Esophagus muscularis mucosa (tissue), 4 donors: ENCODE results near the gene RAB25. TPM values are rescaled to one million over a fixed set of nuclear protein-coding genes. Genes with fewer than 3 reads are reported as not detected.

Source experiments
- DNase-seq: peaks from one replicate; pipeline ENCODE4 v3.0.0-alpha.2; 2017; ENCODE audit errors: extremely low spot score
- H3K27ac ChIP-seq, 4 donors: fragments of 200-600 bp; sonication (generic); replicated peaks in 1 of 4; 1 replicate in 3 of 4; 2 replicates in 1 of 4; pipeline ENCODE4 v1.5.1; 2016 to 2019; ENCODE audit warnings: mild to moderate bottlenecking in 1 of 4
- H3K27me3 ChIP-seq, 4 donors: fragments of 200-600 bp; sonication (generic); one replicate each; pipeline versions ENCODE4 v1.5.1 to v1.6.0; 2016 to 2019
- H3K36me3 ChIP-seq, 4 donors: fragments of 200-600 bp; sonication (generic); one replicate each; pipeline ENCODE4 v1.5.1; 2016 to 2019
- H3K4me1 ChIP-seq, 4 donors: fragments of 200-600 bp; sonication (generic); one replicate each; pipeline ENCODE4 v1.5.1; 2016 to 2019
- H3K4me3 ChIP-seq, 4 donors: fragments of 200-600 bp; sonication (generic); 1 replicate in 2 of 4; 2 replicates in 2 of 4; pipeline ENCODE4 v1.5.1; 2016 to 2019; ENCODE audit warnings: mild to moderate bottlenecking in 4 of 4, moderate library complexity in 1 of 4
- H3K9me3 ChIP-seq, 4 donors: fragments of 200-600 bp; sonication (generic); 1 replicate in 3 of 4; 2 replicates in 1 of 4; pipeline ENCODE4 v1.5.1; 2016 to 2019
- CTCF ChIP-seq, 3 experiments: fragments of 200-600 bp in 2 of 3; fragments of 450-650 bp in 1 of 3; sonication (generic) in 2 of 3; IDR thresholded peaks; one replicate each; pipeline ENCODE4 v1.5.1; 2017 to 2019; ENCODE audit warnings: antibody characterized with exemption in 3 of 3, mild to moderate bottlenecking in 2 of 3, moderate library complexity in 1 of 3
- EP300 ChIP-seq: sonication (generic); formaldehyde crosslinking; IDR thresholded peaks from one replicate; pipeline ENCODE4 v1.6.1; 2017; ENCODE audit warnings: antibody characterized with exemption
- POLR2A ChIP-seq: fragments of 450-650 bp; IDR thresholded peaks from one replicate; pipeline ENCODE4 v1.6.1; 2017; ENCODE audit warnings: antibody characterized with exemption, moderate library complexity, mild to moderate bottlenecking, low read depth
- POLR2AphosphoS5 ChIP-seq, 2 donors: sonication (generic); formaldehyde crosslinking; IDR thresholded peaks; one replicate each; pipeline ENCODE4 v1.6.1; 2017; ENCODE audit warnings: antibody characterized with exemption in 2 of 2
- WGBS: methylation state at CpG from one replicate; pipeline ENCODE4 v1.1.5; 2018; 5-methylcytosine and 5-hydroxymethylcytosine counted together
- intact Hi-C: fragments of 100-400 bp; cut with DNase I; formaldehyde crosslinking; loops from one replicate; pipeline ENCODE4 v1.15.1; 2023
- total RNA-seq, 4 donors: library from RNA; depleted of rRNA; stranded (reverse); fragments of >200 nt; gene quantifications; one replicate each; pipeline versions ENCODE4 v1.1.0 to v1.2.1, GENCODE V29; 2016

Gene RAB25
- total RNA-seq, 4 donors from 2014 or later: not detected

- peak within 1 kb of the TSS; percentile 74 to 88 (median 84) for H3K4me3 ChIP-seq
- H3K27ac ChIP-seq: peak within 1 kb of the TSS; percentile 84 to 94 (median 88)
- DNase-seq: peak; percentile 97
- TF ChIP-seq POLR2A (peak; percentile 41), CTCF (IDR thresholded peaks at IDR 0.05) (no peak), EP300 (no peak), POLR2AphosphoS5 (IDR thresholded peaks at IDR 0.05) (peak; percentile 89 to 97)
- no peaks in the 10 kb centered on the region for H3K9me3 ChIP-seq
- H3K4me1 ChIP-seq: peaks cover 15 to 21% (median 18%) of the 10 kb centered on the region in 4 donors
- H3K27me3 ChIP-seq: no peaks in the 10 kb centered on the region
- WGBS: 1% methylated on average over 38 of the region's 45 CpGs
- H3K36me3 ChIP-seq: peaks cover 18 to 41% (median 30%) of the 10 kb centered on the region in 4 donors
- intact Hi-C loops: no loop called here
Measured at GRCh38 chr1:156020293-156021092, 40.5 kb upstream of the RAB25 start, which contains the start of gene SSR2. TSS of gene SSR2 (minus strand) at chr1:156020951. CDS start at chr1:156020167, 784 bp downstream.

GRCh38 chr1:156021093-156021428 lies 39.9 kb upstream of the RAB25 start:
- Histone ChIP-seq H3K4me3 (peak overlapping the region; percentile 74 to 88 (median 84)), H3K4me1 (peaks cover 15 to 21% (median 18%) of the 10 kb centered on the region in 4 donors), H3K27ac (peak overlapping the region; percentile 84 to 94 (median 88)), H3K36me3 (peaks cover 17 to 35% (median 27%) of the 10 kb centered on the region in 4 donors), H3K27me3 (no peaks in the 10 kb centered on the region), H3K9me3 (no peaks in the 10 kb centered on the region)
- WGBS: 2% methylated on average over 4 of the region's 4 CpGs
- intact Hi-C loops: no loop called here
- DNase-seq: no peak
- no peak for TF ChIP-seq POLR2A
- TF ChIP-seq EP300: no peak
- no peak for TF ChIP-seq CTCF (IDR thresholded peaks at IDR 0.05)
- TF ChIP-seq POLR2AphosphoS5 (IDR thresholded peaks at IDR 0.05): no peak

- Histone ChIP-seq H3K36me3 (peaks cover 8 to 27% (median 19%) of the 10 kb centered on the region in 4 donors), H3K4me1 (peaks cover 15 to 21% (median 18%) of the 10 kb centered on the region in 4 donors), H3K9me3 (no peaks in the 10 kb centered on the region), H3K27ac (no peak overlapping the region), H3K27me3 (no peaks in the 10 kb centered on the region), H3K4me3 (no peak overlapping the region)
- 88% methylated on average over 2 of the region's 2 CpGs for WGBS
- intact Hi-C loops: no loop called here
- no peak for TF ChIP-seq CTCF (IDR thresholded peaks at IDR 0.05)
- TF ChIP-seq POLR2A: no peak
- no peak for TF ChIP-seq POLR2AphosphoS5 (IDR thresholded peaks at IDR 0.05)
- TF ChIP-seq EP300: no peak
- no peak for DNase-seq
Measured at GRCh38 chr1:156021954-156022353, 39.0 kb upstream of the RAB25 start.

GRCh38 chr1:156024801-156025200 lies 36.2 kb upstream of the RAB25 start:
- intact Hi-C loops: no loop called here
- H3K36me3 ChIP-seq: no peaks in the 10 kb centered on the region
- no peaks in the 10 kb centered on the region for H3K27me3 ChIP-seq
- peaks cover 6 to 12% (median 9%) of the 10 kb centered on the region in 4 donors for H3K4me1 ChIP-seq
- no peak for TF ChIP-seq CTCF (IDR thresholded peaks at IDR 0.05)
- no peak for TF ChIP-seq POLR2A
- TF ChIP-seq EP300: no peak
- TF ChIP-seq POLR2AphosphoS5 (IDR thresholded peaks at IDR 0.05): no peak
- no peak overlapping the region for H3K4me3 ChIP-seq
- WGBS: 89% methylated on average over 5 of the region's 5 CpGs
- no peak overlapping the region for H3K27ac ChIP-seq
- no peaks in the 10 kb centered on the region for H3K9me3 ChIP-seq
- DNase-seq: no peak
